CD4-positive, alpha-beta T cell treated with Interleukin-1 beta for 1 hour (primary cell): Measurements from ENCODE around the gene COQ5.
"Not testable (repeated sequence)": the region's sequence is repeated elsewhere in the genome, so short reads cannot be mapped to it uniquely, and the experiment has no call there.

ENCODE experiments used
- DNase-seq, 2 donors: peaks; one replicate each; pipeline ENCODE4 v3.0.0-alpha.2; 2020 to 2022

COQ5 gene

DNA sequence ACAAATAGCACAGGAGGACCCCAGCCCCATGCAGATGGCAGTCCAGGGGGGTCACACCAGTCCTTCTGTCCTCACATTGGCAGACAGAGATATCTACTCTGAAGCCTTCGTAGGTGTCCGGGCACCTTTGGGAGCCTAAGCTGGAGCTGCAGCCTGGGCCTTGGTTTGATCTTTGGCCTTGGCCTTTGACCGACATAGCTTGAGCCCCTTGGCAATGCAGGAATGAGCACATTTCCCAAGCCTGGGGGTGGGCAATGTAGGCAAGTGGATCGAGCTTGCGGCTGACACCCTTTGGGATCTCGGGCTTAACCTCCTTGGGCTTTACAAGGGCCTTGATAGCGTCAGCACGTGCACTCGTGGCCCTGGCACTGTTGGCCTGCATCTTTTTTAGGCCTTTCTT lies 6.4 kb downstream of the COQ5 start:
- DNase-seq = no peak

- DNase-seq = not testable (repeated sequence)
Measured at GRCh38 chr12:120519324-120519723, 9.6 kb downstream of the COQ5 start.

- DNase-seq = no peak
Measured at GRCh38 chr12:120515496-120515895, 13.5 kb downstream of the COQ5 start.

GRCh38 chr12:120514002-120514401 lies 15.0 kb downstream of the COQ5 start:
- DNase-seq = no peak

DNA sequence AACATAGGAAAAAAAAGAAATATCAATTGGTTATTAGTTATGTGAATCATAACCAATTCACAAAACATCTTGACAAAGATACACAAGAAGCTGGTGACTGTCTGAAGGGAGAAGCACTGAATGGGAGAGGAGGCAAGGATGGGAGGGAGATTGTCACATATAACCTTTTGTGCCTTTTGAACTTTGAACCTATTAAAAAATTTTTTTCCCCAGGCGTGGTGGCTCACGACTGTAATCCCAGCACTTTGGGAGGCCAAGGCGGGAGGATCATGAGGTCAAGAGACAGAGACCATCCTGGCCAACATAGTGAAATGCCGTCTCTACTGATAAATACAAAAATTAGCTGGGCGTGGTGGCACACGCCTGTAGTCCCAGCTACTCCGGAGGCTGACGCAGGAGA lies 20.4 kb downstream of the COQ5 start:
- no peak for DNase-seq

DNA sequence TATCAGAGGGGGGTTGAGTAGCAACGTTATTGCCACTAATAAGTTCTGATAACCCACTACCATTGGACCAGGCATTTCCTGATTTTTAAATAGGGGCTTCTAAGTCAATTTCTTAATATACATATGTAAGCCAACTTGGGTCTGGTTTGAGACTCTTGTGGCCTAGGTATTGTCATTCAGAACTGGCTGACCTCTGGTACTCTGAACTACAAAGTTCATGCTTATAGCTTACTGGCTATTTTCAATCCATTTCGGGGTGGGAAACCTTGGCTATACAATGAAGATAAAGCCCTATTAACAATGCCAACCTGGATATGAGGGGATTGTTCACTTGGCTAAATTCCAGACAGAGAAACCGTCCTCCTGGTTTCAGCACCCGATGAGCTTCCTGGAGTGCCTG lies 24.4 kb downstream of the COQ5 start:
- DNase-seq = no peak

- DNase-seq = no peak
Measured at GRCh38 chr12:120500581-120500980, 28.4 kb downstream of the COQ5 start.

- DNase-seq = no peak
Measured at GRCh38 chr12:120498870-120499515, 30.0 kb downstream of the COQ5 start.

DNA sequence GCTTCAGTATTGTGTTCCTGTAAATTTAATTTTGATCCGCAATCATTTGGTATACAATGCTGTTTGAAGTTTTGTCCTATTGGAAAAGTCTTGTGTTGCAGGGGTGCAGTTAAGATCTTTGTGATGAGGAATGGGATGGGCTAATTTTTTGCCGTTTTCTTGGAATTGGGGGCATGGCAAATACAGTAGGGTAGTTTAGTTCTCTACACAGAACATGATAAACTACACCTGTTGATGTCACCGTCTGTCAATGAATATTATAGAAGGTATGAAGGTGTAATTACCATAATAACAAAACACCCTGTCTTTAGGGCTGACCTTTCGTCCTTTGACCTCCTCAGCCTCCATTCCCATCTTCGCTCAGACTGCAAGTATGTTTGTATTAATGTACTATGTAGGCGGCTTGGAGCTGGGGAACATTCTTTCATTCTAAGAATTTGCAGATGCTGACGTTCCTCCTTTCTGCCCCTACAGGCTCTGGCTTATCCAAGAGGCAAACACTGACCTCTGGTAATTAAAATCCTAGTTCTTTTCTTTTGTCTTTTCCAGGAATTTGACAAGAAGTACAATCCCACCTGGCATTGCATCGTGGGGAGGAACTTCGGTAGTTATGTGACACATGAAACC lies 31.3 kb downstream of the COQ5 start:
- DNase-seq = no peak

DNA sequence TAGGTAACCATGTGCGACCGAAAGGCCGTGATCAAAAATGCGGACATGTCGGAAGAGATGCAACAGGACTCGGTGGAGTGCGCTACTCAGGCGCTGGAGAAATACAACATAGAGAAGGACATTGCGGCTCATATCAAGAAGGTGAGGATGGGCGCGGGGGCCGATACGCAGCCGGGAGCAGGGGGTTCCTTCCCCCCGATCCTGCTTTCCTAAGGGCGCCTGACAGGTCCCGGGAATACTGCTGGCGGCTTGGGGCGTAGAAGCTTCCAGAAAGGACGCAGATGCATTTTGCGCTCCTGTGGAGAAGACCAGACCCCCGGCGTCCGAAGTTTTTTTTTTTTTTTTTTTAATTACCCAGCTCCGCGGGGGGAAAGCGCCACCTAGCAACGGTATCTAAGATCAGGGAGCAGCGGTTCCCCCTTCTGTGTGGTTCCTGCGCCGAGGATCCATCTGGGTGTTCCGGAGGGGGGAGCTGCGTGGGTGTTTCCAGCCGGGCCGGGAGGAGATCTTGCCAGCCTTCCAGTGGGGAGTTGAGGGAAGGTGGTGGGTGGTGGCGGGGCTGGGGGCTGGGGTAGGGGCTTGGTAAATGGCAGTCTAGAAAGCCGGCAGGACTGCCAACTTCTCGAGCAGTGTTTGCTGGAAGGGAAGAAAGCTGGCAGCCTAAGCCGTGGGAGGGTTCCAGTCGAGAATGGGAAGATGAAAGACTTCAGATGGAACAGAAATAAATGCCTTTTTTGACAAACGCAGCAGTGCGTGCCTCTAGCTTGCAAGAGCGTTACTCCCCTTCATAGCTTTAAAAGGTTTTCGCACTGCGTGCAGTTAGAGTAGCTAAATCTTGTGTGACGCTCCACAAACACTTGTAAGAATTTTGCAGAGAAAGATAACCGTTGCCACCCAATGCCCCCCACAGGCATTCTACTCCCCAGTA lies 32.3 kb downstream of the COQ5 start:
- peak; percentile 60 to 66 for DNase-seq

GRCh38 chr12:120495731-120496412 lies 33.1 kb downstream of the COQ5 start, which contains the start of gene DYNLL1:
Gene DYNLL1, plus strand, starts transcription at chr12:120496113. Its CDS starts 309 bp downstream, at chr12:120496422.
- DNase-seq = peak; percentile 96 to 98

- DNase-seq = no peak
Measured at GRCh38 chr12:120495186-120495730, 33.7 kb downstream of the COQ5 start.

DNA sequence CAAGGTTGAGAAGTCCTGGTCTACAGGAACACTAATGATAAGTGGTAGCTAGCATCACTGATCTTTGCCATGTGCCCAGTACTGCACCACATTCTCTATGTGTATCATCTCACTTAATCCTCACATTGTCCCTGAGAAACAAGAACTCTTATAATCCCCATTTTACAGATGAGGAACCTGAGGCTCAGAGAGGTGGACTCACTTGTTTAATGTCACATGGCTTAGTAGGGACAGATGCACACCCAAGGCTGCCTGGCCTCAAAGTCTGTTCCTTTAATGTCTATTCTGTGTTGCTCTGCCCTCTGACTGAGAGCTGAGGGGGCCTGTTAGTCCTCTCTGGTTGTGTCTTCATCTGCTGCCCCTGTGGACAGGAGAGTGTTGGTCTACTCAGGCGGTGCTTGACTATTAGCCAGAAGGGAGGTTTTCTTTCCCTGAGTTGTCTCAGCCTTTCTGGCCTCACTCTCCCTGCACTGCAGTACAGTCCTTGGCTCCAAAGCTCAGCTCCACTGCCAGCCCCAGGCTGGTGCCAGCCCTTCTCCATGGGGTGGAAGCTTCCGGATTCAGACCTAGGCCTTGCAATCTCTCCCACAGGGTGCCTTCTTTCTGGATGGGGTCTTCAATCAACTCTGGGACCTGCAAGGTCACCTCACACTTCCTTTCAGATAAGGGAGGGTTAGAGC lies 38.0 kb downstream of the COQ5 start:
- DNase-seq = no peak

GRCh38 chr12:120490325-120490724 lies 38.6 kb downstream of the COQ5 start:
- no peak for DNase-seq

DNA sequence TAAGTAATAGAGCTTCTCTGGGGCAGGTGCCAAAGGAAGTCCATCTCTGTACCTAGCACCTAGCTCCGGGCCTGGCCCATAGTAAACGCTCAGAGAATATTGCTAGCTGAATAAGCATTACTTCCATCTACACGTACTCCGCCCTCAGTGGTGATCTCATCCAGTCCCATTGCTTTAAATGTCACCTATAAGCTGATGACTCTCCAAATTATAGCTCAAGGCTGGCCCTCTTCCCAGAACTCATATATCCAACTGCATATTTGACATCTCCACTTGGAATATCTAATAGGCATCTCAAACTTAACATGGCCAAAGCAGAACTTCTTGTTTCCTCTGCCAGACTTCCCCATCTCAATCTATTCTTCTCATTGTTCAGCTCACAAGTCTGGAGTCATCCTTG lies 39.9 kb downstream of the COQ5 start:
- DNase-seq = no peak

GRCh38 chr12:120488057-120488640 lies 40.8 kb downstream of the COQ5 start:
- no peak for DNase-seq

GRCh38 chr12:120487552-120487951 lies 41.4 kb downstream of the COQ5 start:
- DNase-seq = not testable (repeated sequence)

DNA sequence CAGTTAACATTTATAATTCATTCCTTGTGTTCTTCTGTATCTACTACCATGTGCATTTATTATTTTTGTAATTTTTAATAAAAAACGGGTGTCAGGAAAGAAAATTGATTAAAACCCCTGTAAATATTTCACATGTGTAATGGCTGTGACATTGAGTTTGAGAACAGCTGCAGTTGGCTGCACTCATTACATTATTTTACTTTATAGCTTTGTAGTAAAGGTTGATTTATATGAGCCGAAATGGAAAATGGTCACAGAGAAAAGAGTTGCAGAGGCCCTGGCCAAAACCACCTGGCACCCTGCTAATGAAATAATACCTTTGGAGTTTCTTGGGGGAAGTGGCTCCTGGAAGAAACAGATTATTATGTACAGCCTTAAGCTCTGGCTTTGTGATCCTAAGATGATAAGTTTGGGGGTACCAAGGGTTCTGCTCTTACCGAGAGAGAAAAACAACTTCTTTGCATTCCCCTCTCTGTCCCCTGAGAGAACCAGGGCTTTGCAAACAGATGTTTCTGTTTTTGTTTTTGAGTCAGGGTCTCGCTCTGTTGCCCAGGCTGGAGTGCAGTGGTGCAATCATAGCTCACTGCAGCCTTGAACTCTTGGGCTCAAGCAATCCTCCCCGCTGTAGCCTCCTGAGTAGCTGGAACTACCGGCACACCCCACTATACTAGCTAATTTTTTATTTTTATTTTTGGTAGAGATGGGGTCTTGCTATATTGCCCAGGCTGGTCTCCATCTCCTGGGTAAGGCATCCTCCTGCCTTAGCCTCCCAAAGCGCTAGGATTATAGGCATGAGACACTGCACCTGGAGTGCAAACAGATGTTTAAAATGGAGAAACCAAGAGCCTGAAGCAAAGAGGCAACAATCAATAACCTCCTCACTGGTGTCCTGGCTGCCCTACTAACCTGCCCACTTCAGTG lies 42.7 kb downstream of the COQ5 start:
- no peak for DNase-seq

DNA sequence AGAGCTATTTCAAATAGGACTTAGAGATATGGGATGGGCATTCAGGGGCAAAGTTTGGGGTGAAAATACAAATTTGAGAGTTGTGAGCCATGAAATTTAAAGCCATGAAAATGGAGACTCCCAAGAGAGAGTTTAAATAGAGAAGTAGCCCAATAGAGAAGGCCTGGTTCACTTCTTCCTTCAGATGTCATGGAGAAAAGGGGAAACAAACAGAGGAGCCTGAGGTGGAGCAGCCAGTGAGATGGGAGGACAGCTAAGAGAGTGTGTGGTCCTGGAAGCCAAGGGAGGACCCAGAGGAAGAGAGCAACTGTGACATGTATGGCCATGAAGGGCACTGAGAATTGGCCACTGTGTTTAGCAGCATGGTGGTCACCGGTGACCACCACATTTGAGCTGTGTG lies 45.3 kb downstream of the COQ5 start:
- no peak for DNase-seq

DNA sequence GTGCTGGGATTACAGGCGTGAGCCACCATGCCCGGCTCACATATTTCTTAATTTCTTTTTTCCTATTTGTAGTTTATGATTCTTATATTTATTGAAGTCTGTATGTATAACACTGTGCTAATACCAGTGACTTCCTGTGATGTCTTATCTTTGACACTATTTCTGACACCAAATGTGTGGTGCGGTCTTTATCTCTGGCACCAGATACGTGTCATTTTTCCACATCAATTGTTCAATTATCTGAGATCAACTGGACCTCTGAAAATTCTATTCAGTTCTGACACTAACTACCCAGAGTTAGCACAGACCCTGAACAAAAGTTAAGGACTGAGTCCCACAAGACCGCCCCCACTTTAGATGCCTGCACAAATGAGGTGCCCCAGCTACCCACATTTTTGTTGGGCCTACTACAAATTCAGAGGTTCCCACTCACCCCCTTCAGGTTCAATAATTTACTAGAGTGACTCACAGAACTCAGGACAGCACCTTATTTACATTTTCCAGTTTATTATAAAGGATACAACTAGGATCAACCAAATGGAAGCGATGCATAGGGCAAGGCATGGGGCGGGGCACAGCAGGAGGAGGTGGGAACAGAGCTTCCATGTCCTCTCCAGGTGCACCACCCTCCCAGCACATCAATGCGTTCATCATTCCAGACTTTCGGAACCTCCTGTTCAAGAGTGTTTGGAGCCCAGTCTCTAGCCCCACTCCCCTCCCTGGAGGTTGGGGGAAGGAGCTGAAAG lies 47.8 kb downstream of the COQ5 start:
- DNase-seq = peak in 1 of 2 donors; percentile 48
